ENCODE measurements around the gene URB1. TPM values are rescaled to one million over a fixed set of nuclear protein-coding genes. Genes with fewer than 3 reads are reported as not detected.

The URB1 gene
- total RNA-seq, 6 donors from 2014 or later = 9.3 to 23.0 (median 14.1) TPM

GRCh38 chr21:32317726-32318125 is 75.1 kb downstream of the URB1 start:
- WGBS, 2 donors = 87 to 93% methylated on average over 3 to 9 of the region's 9 CpGs
- Histone ChIP-seq H3K9me3 (no peaks in the 10 kb centered on the region), H3K36me3 (peaks cover 27 to 97% (median 76%) of the 10 kb centered on the region in 4 donors), H3K27ac (no peak overlapping the region), H3K4me3 (no peak overlapping the region), H3K27me3 (no peaks in the 10 kb centered on the region), H3K4me1 (no peaks in the 10 kb centered on the region)
- DNase-seq (no peak), ATAC-seq (ENCODE audit: low FRiP score in 2 of 2) (no peak)
- TF ChIP-seq POLR2AphosphoS5 (IDR thresholded peaks at IDR 0.05) (no peak), POLR2A (IDR thresholded peaks at IDR 0.05) (no peak), CTCF (IDR thresholded peaks at IDR 0.05) (no peak), EP300 (IDR thresholded peaks at IDR 0.05) (no peak)

GRCh38 chr21:32316361-32317215 is 76.2 kb downstream of the URB1 start:
- ATAC-seq (ENCODE audit: low FRiP score in 2 of 2) (no peak), DNase-seq (peak in 1 of 2 donors; percentile 67)
- no peaks in the 10 kb centered on the region for H3K9me3 ChIP-seq
- 94 to 96% methylated on average over 20 to 22 of the region's 22 CpGs for WGBS, 2 donors
- peaks cover 20 to 93% (median 71%) of the 10 kb centered on the region in 4 donors for H3K36me3 ChIP-seq
- H3K4me1 ChIP-seq = no peaks in the 10 kb centered on the region
- no peak overlapping the region for H3K4me3 ChIP-seq
- H3K27ac ChIP-seq = no peak overlapping the region
- TF ChIP-seq POLR2AphosphoS5 (IDR thresholded peaks at IDR 0.05) (no peak), CTCF (IDR thresholded peaks at IDR 0.05) (no peak), EP300 (IDR thresholded peaks at IDR 0.05) (no peak), POLR2A (IDR thresholded peaks at IDR 0.05) (no peak)
- no peaks in the 10 kb centered on the region for H3K27me3 ChIP-seq

GRCh38 chr21:32315511-32316281 is 77.1 kb downstream of the URB1 start:
- TF ChIP-seq POLR2A (IDR thresholded peaks at IDR 0.05) = no peak
- TF ChIP-seq EP300 (IDR thresholded peaks at IDR 0.05) = no peak
- TF ChIP-seq POLR2AphosphoS5 (IDR thresholded peaks at IDR 0.05) = no peak
- TF ChIP-seq CTCF (IDR thresholded peaks at IDR 0.05) = no peak
- no peaks in the 10 kb centered on the region for H3K4me1 ChIP-seq
- H3K9me3 ChIP-seq = no peaks in the 10 kb centered on the region
- no peak overlapping the region for H3K4me3 ChIP-seq
- peaks cover 13 to 84% (median 67%) of the 10 kb centered on the region in 4 donors for H3K36me3 ChIP-seq
- 92 to 96% methylated on average over 13 to 14 of the region's 14 CpGs for WGBS, 2 donors
- ATAC-seq (ENCODE audit: low FRiP score in 2 of 2) (no peak), DNase-seq (no peak)
- H3K27me3 ChIP-seq = no peaks in the 10 kb centered on the region
- H3K27ac ChIP-seq = no peak overlapping the region

GRCh38 chr21:32314806-32315205 is 78.0 kb downstream of the URB1 start:
- H3K36me3 ChIP-seq = peaks cover 12 to 75% (median 58%) of the 10 kb centered on the region in 4 donors
- H3K27ac ChIP-seq = no peak overlapping the region
- WGBS, 2 donors = 94 to 96% methylated on average over 5 to 16 of the region's 16 CpGs
- no peak for TF ChIP-seq POLR2AphosphoS5 (IDR thresholded peaks at IDR 0.05)
- TF ChIP-seq POLR2A (IDR thresholded peaks at IDR 0.05) = no peak
- TF ChIP-seq CTCF (IDR thresholded peaks at IDR 0.05) = no peak
- no peak for TF ChIP-seq EP300 (IDR thresholded peaks at IDR 0.05)
- no peaks in the 10 kb centered on the region for H3K27me3 ChIP-seq
- ATAC-seq (ENCODE audit: low FRiP score in 2 of 2) = no peak
- no peaks in the 10 kb centered on the region for H3K4me1 ChIP-seq
- peak in 1 of 2 donors; percentile 58 for DNase-seq
- no peak overlapping the region for H3K4me3 ChIP-seq
- no peaks in the 10 kb centered on the region for H3K9me3 ChIP-seq
